GM19324 (cell line): Measurements from ENCODE around the gene REC114.
"Not testable (repeated sequence)": the region's sequence is repeated elsewhere in the genome, so short reads cannot be mapped to it uniquely, and the experiment has no call there.

Source experiments
- ATAC-seq: cut with Tn5 transposase; IDR thresholded peaks from one replicate; pipeline ENCODE4 v1.9.1; 2021; ENCODE audit warnings: mild to moderate bottlenecking, moderate library complexity; ENCODE audit not compliant: unreplicated experiment, low FRiP score

The REC114 gene, protein sequence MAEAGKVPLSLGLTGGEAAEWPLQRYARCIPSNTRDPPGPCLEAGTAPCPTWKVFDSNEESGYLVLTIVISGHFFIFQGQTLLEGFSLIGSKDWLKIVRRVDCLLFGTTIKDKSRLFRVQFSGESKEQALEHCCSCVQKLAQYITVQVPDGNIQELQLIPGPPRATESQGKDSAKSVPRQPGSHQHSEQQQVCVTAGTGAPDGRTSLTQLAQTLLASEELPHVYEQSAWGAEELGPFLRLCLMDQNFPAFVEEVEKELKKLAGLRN

GRCh38 chr15:73442968-73443367 is at the start of gene REC114:
REC114 (plus strand) TSS chr15:73443164; CDS start chr15:73443186, 22 bp downstream.
- no peak for ATAC-seq

GRCh38 chr15:73393336-73393735 is 49.6 kb upstream of the REC114 start:
- no peak for ATAC-seq

DNA sequence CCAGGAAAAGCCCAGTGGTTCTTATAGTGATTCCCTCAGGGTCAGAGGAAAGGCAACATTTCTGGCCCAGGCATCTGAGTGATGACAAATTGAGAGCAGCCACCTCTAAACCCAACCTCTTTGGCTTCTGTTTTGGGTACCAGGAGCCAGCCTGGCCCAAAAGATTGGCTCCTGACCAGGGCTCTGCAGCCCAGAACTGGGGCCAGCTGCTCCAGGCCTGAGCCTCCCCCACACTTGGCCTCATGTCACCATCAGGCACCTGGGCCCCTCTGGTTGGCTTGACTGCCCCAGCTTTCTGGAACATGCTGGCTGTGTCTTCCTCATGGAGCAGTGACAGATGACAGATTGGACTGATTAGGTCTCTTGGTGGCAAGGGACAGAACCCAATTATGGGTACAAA is 48.2 kb upstream of the REC114 start:
- no peak for ATAC-seq

DNA sequence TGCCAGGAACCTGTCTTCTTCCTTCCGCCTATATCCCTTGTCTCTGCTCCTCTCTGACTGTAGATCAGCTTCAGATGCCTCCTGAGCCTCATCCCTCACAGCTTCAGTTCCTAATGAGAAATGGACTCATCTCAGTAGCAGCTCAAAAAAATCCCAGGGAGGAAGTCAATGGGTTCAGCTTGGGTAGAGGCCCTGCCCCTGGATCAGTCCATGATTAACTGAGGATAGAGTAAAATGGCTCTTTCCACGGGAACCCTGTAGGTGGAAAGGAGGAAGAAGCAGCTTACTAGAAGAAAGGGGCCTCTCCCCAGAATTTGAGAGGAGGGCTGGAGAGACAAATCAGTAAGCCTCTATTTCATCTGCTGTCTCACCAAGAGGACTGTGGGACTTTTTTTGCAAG is 47.3 kb upstream of the REC114 start:
- ATAC-seq = no peak

DNA sequence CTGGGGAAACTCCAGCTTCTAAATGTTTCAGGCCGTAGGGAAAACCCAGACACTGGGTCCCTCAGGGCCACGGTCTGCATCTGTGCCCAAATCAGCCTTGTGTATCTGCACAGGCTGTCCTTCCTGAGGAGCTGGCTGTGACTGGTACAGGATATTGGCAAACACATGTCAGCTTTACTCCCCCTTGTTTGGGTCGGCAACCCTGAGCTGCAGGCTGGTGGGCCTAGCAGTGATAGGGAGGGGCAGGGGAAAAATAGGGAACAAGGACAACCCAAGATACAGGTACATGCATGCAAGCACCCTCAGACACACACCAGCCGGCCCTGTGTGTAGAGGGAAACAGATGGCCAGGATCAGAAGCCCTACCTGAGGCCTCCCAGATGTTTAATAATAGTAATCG is 45.5 kb upstream of the REC114 start:
- no peak for ATAC-seq

- no peak for ATAC-seq
Observed at GRCh38 chr15:73398861-73399260, 44.1 kb upstream of the REC114 start.

DNA sequence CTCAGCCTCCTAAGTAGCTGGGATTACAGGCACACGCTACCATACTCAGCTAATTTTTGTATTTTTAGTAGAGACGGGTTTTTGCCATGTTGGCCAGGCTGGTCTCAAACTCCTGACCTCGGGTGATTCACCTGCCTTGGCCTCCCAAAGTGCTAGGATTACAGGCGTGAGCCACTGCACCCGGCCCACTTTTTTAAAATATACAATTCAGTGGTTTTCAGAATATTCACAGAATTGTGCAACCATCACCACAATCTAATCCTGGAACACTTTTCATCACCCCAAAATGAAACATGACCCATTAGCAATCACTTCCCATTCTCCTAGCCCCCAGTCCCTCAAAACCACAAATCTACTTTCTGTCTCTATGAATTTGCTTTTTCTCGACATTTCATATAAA is 42.7 kb upstream of the REC114 start:
- not testable (repeated sequence) for ATAC-seq

DNA sequence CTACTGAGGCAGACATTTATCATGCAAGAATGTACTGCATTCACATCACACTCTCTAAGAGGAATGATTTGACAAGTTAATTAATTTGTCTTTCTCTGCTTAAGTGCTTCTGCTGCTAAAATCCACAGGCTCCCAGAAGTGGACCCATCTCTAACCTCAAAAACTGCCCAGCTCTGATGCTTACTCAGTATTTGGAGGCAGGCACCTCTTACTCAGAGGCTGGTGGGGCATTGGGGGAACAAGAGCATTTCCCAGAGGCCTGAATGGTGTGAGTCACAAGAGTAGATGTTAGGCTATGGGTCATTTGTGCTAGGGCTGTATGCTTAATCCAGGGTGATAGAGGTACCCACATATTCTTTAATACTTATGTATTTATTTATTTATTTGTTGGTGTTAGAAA is 39.8 kb upstream of the REC114 start:
- ATAC-seq = no peak

DNA sequence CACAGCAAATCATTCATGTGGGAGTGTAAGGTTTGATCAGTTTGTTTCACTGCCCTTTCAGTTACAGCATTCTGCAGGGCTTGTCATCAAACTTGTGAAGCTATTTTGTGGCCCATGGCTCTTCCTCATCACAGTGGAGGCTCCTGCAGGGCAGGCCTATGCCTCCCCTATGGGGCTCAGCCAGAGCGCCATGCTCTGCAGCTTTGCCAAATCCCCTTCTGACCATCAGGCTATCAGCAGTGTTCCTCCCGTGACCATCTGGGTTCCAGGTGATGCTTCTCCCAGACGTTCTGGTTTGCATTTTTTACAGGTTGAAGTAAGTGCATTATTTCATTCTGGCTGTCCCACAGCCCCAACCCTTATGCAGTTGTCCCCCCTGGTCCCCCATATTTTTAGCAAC is 28.1 kb upstream of the REC114 start:
- no peak for ATAC-seq

- ATAC-seq = no peak
Observed at GRCh38 chr15:73424506-73424905, 18.5 kb upstream of the REC114 start.

- ATAC-seq = no peak
Observed at GRCh38 chr15:73425510-73425909, 17.5 kb upstream of the REC114 start.

DNA sequence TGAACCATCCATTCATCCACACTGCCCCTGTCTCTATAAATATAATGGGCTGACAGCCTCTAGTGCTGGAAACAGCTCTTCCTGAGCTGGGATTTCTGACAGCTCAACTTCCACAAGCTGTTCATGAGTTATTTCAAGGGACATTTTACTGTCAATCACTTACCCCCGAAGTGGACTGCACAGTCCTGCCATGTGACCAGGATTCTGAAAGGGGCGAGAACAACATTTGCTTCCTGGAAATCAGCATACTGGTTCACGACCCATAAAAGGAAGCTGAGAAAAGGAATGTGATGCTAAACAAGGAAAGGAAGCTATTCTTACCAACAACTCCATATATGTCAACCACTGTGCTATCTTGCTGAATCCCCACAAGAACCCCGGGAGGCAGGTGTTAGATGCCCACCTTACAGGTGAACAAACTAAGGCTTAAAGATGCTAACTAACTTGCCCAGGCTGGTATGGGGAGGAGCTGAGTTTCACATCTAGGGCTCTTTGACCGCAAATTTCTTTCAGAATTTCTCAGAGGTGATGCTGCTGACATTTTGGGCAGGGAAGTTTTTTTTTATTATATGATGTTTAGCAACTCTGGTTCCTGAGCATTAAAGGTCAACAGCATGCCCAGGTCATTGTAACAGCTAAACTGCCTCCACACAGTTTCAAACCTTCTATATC is 16.5 kb upstream of the REC114 start:
- no peak for ATAC-seq

DNA sequence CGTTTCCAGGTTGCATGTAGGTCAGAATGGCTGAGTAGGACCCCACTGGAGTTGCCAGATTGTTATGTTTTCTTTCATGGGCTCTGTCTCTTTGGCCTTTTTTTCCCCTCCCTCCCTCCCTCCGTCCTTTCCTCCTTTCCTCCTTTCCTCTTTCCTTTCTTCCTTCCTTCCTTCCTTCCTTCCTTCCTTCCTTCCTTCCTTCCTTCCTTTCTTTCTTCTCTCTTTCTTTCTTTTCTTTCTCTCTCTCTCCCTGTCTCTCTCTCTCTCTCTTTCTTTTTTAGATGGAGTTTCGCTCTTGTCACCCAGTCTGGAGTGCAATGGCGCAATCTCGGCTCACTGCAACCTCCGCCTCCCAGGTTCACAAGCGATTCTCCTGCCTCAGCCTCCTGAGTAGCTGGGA is 11.6 kb upstream of the REC114 start:
- ATAC-seq = not testable (repeated sequence)

DNA sequence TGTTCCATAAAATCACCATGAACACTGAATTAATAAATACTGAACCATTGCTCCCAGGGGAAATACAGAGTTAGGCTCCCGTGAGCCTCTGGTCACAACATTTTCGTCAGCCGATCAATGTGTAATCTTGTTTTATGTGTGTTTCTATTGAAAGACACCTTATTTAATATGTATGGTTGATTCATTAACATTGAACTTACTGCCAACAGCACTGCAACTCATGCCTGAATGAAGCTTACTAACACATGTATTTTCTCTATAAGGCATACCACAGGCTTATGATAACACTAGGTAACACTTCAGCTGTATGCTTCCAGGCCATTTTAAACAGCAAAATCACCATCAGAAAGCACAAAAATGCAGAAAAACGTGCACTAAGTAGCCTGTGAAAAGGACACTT is 9.1 kb upstream of the REC114 start:
- no peak for ATAC-seq

DNA sequence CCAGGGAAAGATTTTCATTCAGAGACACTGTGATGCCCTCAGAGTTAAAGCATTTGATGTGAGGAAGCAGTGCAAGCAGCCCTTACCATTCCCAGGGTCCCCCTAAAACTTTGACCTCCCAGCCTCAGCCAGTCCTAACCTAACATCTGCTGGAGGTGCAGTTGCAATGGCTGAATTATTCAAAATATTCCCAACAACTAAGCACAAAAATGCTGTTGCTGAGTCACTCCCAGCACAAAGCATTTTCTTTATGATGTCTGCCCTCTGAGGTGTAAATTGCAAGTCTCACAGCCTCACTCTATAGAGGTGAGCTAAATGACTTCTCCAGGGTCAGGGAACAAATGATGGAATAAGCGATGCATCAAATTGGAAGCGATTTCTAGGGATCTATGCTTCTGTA is 6.4 kb upstream of the REC114 start:
- ATAC-seq = no peak

DNA sequence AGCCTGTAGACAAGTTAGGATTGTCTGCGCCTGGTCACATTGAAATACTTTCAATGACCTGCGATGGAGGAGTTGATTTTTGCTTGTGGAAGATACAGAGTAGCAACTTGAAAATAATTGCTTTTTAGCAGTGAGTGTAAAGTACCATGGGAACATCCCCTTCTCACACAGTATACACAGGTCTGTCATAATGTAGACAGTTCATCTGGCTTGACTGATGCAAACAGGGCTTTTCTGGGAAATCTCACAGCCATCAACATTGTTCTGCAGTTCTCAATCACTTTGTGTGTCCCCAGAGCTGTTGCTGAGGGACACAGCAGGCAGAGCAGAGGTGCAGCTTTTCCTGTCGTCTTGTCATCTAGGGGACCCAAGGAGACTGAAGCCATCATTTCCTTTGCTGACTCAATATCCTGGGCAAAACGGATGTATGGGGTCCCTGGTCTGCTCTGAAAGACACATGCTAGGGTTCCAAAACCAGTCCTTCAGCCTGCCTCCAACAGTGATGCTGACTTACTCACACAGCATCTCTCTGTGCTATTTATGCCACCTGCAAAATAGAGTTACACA is 5.3 kb upstream of the REC114 start:
- ATAC-seq = no peak

DNA sequence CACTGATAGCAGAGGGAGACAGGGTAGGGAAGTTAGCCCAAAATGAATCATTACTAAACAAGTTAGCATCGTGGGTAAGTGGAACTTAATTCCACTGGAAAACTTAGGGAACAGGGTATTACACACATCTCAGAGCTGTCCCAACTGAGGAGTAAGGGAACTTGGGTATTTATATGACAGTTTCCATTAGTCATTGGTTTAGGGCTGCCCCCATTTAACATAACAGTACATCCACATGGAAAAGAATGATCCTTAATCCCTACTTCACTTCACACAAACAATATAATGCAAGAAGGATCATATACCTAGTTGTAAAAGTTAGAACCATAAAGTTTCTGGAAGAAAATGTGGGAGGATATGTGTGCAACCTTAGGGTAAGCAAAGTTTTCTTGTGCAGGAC is 4.3 kb upstream of the REC114 start:
- ATAC-seq = no peak

GRCh38 chr15:73440571-73440970 is 2.4 kb upstream of the REC114 start:
- ATAC-seq = no peak

GRCh38 chr15:73442421-73442820 is 543 bp upstream of the REC114 start:
- ATAC-seq = no peak

DNA sequence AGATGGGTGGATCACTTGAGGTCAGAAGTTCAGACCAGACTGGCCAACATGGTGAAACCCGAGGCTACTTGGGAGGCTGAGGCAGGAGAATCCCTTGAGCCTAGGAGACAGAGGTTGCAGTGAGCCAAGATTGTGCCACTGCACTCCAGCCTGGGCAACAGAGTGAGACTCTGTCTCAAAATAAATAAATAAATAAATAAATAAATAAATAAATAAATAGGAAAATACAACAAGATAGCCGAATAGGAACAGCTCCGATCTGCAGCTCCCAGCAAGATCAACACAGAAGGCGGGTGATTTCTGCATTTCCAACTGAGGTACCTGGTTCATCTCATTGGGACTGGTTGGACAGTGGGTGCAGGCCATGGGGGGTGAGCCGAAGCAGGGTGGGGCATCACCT is 4.5 kb downstream of the REC114 start:
- ATAC-seq = not testable (repeated sequence)

DNA sequence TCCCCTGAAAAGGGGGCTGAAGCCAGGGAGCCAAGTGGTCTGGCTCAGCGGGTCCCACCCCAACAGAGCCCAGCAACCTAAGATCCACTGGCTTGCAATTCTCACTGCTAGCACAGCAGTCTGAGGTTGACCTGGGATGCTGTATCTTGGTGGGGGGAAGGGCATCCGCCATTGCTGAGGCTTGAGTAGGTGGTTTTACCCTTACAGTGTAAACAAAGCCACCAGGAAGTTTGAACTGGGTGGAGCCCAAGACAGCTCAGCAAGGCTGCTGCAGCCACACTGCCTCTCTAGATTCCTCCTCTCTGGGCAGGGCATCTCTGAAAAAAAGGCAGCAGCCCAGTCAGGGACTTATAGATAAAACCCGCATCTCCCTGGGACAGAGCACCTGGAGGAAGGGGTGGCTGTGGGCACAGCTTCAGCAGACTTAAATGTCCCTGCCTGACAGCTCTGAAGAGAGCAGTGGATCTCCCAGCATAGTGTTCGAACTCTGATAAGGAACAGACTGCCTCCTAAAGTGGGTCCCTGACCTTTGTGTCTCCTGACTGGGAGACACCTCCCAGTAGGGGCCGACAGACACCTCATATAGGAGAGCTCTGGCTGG is 5.3 kb downstream of the REC114 start:
- not testable (repeated sequence) for ATAC-seq

- ATAC-seq = not testable (repeated sequence)
Observed at GRCh38 chr15:73449980-73450379, 7.0 kb downstream of the REC114 start.
